ENCODE measurements around the gene UBE2V1.
"Not testable (repeated sequence)": the region's sequence is repeated elsewhere in the genome, so short reads cannot be mapped to it uniquely, and the experiment has no call there.

The UBE2V1 gene

GRCh38 chr20:50136822-50137599, 24.1 kb upstream of the UBE2V1 start:
- DNase-seq, result no peak

GRCh38 chr20:50135157-50135556, 22.2 kb upstream of the UBE2V1 start:
- DNase-seq, result not testable (repeated sequence)

GRCh38 chr20:50133474-50134217, 20.7 kb upstream of the UBE2V1 start:
- DNase-seq, result no peak

- DNase-seq, result no peak
Observed at GRCh38 chr20:50133041-50133440, 20.1 kb upstream of the UBE2V1 start.

- no peak for DNase-seq
Observed at GRCh38 chr20:50130995-50131394, 18.0 kb upstream of the UBE2V1 start.

GRCh38 chr20:50130356-50130723, 17.4 kb upstream of the UBE2V1 start:
- DNase-seq, result no peak

GRCh38 chr20:50129662-50130355, 16.9 kb upstream of the UBE2V1 start:
- DNase-seq, result no peak

GRCh38 chr20:50128520-50128905, 15.6 kb upstream of the UBE2V1 start:
- DNase-seq, result no peak

- peak; percentile 22 to 82 for DNase-seq
Observed at GRCh38 chr20:50127587-50128519, 14.9 kb upstream of the UBE2V1 start.

- no peak for DNase-seq
Observed at GRCh38 chr20:50126662-50127061, 13.7 kb upstream of the UBE2V1 start.

GRCh38 chr20:50125279-50125678, 12.3 kb upstream of the UBE2V1 start:
- DNase-seq, result no peak

GRCh38 chr20:50124496-50124895, 11.5 kb upstream of the UBE2V1 start:
- no peak for DNase-seq

GRCh38 chr20:50123418-50123817, 10.5 kb upstream of the UBE2V1 start:
- no peak for DNase-seq

GRCh38 chr20:50122763-50123162, 9.8 kb upstream of the UBE2V1 start:
- no peak for DNase-seq

GRCh38 chr20:50121858-50122271, 8.9 kb upstream of the UBE2V1 start:
- DNase-seq, result no peak

GRCh38 chr20:50120935-50121693, 8.2 kb upstream of the UBE2V1 start:
- peak; percentile 44 to 75 for DNase-seq

- DNase-seq, result no peak
Observed at GRCh38 chr20:50118203-50118602, 5.3 kb upstream of the UBE2V1 start.

- no peak for DNase-seq
Observed at GRCh38 chr20:50116368-50116999, 3.5 kb upstream of the UBE2V1 start.

- peak; percentile 91 to 92 for DNase-seq
Observed at GRCh38 chr20:50115591-50116367, 2.8 kb upstream of the UBE2V1 start.

GRCh38 chr20:50115041-50115512, 2.1 kb upstream of the UBE2V1 start:
- DNase-seq, result no peak

Measured in NCI-H524 (cell line).